ENCODE data around the gene ARHGAP19.

The ARHGAP19 gene

DNA sequence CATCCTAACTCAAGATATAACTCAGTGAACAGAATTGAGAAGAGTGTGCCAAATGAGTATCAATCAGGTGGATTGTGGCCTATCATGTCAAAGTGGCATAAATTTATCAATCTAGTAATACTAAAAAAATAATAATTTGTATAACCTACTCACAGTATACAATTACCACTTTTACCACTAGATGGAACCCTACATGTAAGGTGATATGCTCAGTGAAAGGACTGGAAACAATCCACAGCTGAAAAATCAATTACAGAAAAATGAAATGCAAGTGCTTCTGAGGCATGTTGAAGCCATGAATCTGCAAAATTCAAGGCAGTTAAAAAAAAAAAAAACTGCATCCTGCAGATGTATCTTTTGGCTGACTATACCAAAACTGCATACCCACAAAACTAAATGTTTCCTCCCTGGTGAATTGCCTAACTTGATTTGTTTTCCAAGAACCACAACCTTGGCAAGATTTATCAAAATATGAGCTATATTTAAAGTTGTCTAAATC is 13.9 kb downstream of the ARHGAP19 start (continued):
- TF ChIP-seq, protein P1, sequence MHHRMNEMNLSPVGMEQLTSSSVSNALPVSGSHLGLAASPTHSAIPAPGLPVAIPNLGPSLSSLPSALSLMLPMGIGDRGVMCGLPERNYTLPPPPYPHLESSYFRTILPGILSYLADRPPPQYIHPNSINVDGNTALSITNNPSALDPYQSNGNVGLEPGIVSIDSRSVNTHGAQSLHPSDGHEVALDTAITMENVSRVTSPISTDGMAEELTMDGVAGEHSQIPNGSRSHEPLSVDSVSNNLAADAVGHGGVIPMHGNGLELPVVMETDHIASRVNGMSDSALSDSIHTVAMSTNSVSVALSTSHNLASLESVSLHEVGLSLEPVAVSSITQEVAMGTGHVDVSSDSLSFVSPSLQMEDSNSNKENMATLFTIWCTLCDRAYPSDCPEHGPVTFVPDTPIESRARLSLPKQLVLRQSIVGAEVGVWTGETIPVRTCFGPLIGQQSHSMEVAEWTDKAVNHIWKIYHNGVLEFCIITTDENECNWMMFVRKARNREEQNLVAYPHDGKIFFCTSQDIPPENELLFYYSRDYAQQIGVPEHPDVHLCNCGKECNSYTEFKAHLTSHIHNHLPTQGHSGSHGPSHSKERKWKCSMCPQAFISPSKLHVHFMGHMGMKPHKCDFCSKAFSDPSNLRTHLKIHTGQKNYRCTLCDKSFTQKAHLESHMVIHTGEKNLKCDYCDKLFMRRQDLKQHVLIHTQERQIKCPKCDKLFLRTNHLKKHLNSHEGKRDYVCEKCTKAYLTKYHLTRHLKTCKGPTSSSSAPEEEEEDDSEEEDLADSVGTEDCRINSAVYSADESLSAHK (tag by site-specific recombination; IDR thresholded peaks at IDR 0.05) = no peak
- no peak for TF ChIP-seq KLF1 (tag by site-specific recombination; IDR thresholded peaks at IDR 0.05)
- TF ChIP-seq ZNF658 (tag by site-specific recombination; IDR thresholded peaks at IDR 0.05) = no peak
- no peak for TF ChIP-seq YY2 (tag by site-specific recombination; IDR thresholded peaks at IDR 0.05)
- TF ChIP-seq, protein P2, sequence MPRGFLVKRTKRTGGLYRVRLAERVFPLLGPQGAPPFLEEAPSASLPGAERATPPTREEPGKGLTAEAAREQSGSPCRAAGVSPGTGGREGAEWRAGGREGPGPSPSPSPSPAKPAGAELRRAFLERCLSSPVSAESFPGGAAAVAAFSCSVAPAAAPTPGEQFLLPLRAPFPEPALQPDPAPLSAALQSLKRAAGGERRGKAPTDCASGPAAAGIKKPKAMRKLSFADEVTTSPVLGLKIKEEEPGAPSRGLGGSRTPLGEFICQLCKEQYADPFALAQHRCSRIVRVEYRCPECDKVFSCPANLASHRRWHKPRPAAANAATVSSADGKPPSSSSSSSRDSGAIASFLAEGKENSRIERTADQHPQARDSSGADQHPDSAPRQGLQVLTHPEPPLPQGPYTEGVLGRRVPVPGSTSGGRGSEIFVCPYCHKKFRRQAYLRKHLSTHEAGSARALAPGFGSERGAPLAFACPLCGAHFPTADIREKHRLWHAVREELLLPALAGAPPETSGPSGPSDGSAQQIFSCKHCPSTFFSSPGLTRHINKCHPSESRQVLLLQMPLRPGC (tag by site-specific recombination; IDR thresholded peaks at IDR 0.05) = no peak
- peak; percentile 87 for TF ChIP-seq PRDM1 (tag by site-specific recombination; IDR thresholded peaks at IDR 0.05)
- no peak for TF ChIP-seq ZNF747 (tag by site-specific recombination; IDR thresholded peaks at IDR 0.05)
- no peak for TF ChIP-seq OVOL3 (tag by site-specific recombination; IDR thresholded peaks at IDR 0.05)
- no peak for TF ChIP-seq ZNF514 (tag by site-specific recombination; IDR thresholded peaks at IDR 0.05)
- no peak for TF ChIP-seq MEIS1 (CRISPR knock-in tag; IDR thresholded peaks at IDR 0.05; ENCODE audit: borderline replicate concordance)
- TF ChIP-seq, protein P3, sequence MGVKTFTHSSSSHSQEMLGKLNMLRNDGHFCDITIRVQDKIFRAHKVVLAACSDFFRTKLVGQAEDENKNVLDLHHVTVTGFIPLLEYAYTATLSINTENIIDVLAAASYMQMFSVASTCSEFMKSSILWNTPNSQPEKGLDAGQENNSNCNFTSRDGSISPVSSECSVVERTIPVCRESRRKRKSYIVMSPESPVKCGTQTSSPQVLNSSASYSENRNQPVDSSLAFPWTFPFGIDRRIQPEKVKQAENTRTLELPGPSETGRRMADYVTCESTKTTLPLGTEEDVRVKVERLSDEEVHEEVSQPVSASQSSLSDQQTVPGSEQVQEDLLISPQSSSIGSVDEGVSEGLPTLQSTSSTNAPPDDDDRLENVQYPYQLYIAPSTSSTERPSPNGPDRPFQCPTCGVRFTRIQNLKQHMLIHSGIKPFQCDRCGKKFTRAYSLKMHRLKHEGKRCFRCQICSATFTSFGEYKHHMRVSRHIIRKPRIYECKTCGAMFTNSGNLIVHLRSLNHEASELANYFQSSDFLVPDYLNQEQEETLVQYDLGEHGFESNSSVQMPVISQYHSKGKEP (tag by site-specific recombination; IDR thresholded peaks at IDR 0.05) = peak; percentile 93
- TF ChIP-seq, protein P4, sequence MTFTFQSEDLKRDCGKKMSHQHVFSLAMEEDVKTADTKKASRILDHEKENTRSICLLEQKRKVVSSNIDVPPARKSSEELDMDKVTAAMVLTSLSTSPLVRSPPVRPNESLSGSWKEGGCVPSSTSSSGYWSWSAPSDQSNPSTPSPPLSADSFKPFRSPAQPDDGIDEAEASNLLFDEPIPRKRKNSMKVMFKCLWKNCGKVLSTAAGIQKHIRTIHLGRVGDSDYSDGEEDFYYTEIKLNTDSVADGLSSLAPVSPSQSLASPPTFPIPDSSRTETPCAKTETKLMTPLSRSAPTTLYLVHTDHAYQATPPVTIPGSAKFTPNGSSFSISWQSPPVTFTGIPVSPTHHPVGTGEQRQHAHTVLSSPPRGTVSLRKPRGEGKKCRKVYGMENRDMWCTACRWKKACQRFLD (tag by site-specific recombination; IDR thresholded peaks at IDR 0.05) = no peak
- TF ChIP-seq, protein P5, sequence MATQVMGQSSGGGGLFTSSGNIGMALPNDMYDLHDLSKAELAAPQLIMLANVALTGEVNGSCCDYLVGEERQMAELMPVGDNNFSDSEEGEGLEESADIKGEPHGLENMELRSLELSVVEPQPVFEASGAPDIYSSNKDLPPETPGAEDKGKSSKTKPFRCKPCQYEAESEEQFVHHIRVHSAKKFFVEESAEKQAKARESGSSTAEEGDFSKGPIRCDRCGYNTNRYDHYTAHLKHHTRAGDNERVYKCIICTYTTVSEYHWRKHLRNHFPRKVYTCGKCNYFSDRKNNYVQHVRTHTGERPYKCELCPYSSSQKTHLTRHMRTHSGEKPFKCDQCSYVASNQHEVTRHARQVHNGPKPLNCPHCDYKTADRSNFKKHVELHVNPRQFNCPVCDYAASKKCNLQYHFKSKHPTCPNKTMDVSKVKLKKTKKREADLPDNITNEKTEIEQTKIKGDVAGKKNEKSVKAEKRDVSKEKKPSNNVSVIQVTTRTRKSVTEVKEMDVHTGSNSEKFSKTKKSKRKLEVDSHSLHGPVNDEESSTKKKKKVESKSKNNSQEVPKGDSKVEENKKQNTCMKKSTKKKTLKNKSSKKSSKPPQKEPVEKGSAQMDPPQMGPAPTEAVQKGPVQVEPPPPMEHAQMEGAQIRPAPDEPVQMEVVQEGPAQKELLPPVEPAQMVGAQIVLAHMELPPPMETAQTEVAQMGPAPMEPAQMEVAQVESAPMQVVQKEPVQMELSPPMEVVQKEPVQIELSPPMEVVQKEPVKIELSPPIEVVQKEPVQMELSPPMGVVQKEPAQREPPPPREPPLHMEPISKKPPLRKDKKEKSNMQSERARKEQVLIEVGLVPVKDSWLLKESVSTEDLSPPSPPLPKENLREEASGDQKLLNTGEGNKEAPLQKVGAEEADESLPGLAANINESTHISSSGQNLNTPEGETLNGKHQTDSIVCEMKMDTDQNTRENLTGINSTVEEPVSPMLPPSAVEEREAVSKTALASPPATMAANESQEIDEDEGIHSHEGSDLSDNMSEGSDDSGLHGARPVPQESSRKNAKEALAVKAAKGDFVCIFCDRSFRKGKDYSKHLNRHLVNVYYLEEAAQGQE (tag by site-specific recombination; IDR thresholded peaks at IDR 0.05) = no peak
- TF ChIP-seq ZNF354C (tag by site-specific recombination; IDR thresholded peaks at IDR 0.05; ENCODE audit: borderline replicate concordance, low read depth) = no peak

DNA sequence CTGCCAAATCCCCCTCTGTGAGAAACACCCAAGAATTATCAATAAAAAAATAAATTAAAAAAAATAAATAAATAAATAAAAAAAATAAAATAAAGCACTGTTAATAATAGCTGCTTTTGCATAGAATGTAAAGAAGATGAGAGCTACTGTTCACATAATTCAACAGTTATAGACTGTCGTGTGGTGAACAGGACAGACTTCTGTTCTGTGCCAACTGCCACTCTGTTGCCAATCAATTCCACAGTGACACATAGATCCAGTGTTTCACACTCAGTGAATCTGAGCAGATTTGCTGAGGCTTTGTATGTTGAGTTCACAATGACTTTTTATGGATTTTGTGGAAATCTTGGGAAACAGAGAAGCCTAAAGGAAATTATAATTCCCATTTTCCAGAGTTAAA is 14.9 kb downstream of the ARHGAP19 start:
- Histone ChIP-seq H3K9me3 (ENCODE audit: control insufficient read depth, insufficient read depth, low read depth, low read length) (no peaks in the 10 kb centered on the region), H3K4me1 (ENCODE audit: control insufficient read depth, insufficient read depth, low read length) (peaks cover 5% of the 10 kb centered on the region; the same call in 1 of the 2 replicates), H3K36me3 (ENCODE audit: control insufficient read depth in 2 of 2, insufficient read depth in 1 of 2, low read length in 2 of 2) (no peaks in the 10 kb centered on the region), H3K27ac (ENCODE audit: extremely low read depth, low read depth, low read length) (no peak overlapping the region), H3K4me3 (ENCODE audit: low read depth, low read length) (no peak overlapping the region)
- CTCF ChIA-PET = interaction anchor here (0.7 to 3.2 kb wide), 12 partner anchors 8 to 419 kb away, joined by 4 to 40 read pairs (median 14); partner anchors contain the start of genes ARHGAP19, FRAT1 and RRP12
- TF ChIP-seq, protein P6, sequence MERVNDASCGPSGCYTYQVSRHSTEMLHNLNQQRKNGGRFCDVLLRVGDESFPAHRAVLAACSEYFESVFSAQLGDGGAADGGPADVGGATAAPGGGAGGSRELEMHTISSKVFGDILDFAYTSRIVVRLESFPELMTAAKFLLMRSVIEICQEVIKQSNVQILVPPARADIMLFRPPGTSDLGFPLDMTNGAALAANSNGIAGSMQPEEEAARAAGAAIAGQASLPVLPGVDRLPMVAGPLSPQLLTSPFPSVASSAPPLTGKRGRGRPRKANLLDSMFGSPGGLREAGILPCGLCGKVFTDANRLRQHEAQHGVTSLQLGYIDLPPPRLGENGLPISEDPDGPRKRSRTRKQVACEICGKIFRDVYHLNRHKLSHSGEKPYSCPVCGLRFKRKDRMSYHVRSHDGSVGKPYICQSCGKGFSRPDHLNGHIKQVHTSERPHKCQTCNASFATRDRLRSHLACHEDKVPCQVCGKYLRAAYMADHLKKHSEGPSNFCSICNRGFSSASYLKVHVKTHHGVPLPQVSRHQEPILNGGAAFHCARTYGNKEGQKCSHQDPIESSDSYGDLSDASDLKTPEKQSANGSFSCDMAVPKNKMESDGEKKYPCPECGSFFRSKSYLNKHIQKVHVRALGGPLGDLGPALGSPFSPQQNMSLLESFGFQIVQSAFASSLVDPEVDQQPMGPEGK (tag by site-specific recombination; IDR thresholded peaks at IDR 0.05) = no peak
- TF ChIP-seq, protein P7, sequence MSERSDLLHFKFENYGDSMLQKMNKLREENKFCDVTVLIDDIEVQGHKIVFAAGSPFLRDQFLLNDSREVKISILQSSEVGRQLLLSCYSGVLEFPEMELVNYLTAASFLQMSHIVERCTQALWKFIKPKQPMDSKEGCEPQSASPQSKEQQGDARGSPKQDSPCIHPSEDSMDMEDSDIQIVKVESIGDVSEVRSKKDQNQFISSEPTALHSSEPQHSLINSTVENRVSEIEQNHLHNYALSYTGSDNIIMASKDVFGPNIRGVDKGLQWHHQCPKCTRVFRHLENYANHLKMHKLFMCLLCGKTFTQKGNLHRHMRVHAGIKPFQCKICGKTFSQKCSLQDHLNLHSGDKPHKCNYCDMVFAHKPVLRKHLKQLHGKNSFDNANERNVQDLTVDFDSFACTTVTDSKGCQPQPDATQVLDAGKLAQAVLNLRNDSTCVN (tag by site-specific recombination; optimal IDR thresholded peaks at IDR 0.05) = no peak
- no peak for TF ChIP-seq ZNF530 (tag by site-specific recombination; IDR thresholded peaks at IDR 0.05; ENCODE audit: low read depth)
- POLR2A ChIA-PET = no interaction called here
